NB4 (cell line): Measurements from ENCODE around the gene TIAM2.

ENCODE experiments used
- DNase-seq: peaks from one replicate; pipeline ENCODE4 v3.0.0; 2010; ENCODE audit warnings: low read depth
- H3K4me3 ChIP-seq: one replicate; pipeline ENCODE4 v1.5.1; 2011; ENCODE audit warnings: mild to moderate bottlenecking, low read depth, low read length, moderate library complexity
- CTCF ChIP-seq: IDR thresholded peaks from one replicate; pipeline ENCODE4 v1.5.1; 2012; ENCODE audit warnings: low read depth, low read length
- MAX ChIP-seq: IDR thresholded peaks from 2 replicates; pipeline ENCODE4 v1.6.1; 2011; ENCODE audit warnings: low read depth, low read length
- MYC ChIP-seq: IDR thresholded peaks from 2 replicates; pipeline ENCODE4 v1.6.1; 2011; ENCODE audit warnings: low read depth, low read length
- POLR2A ChIP-seq: IDR thresholded peaks from 2 replicates; pipeline ENCODE4 v1.6.1; 2011; ENCODE audit warnings: mild to moderate bottlenecking; ENCODE audit not compliant: insufficient read length; ENCODE audit errors: extremely low read depth

TIAM2 gene

GRCh38 chr6:155123520-155123919, 128.4 kb downstream of the TIAM2 start:
- no peak overlapping the region for H3K4me3 ChIP-seq
- TF ChIP-seq MYC (no peak), CTCF (no peak), POLR2A (no peak), MAX (no peak)
- no peak for DNase-seq

GRCh38 chr6:155125906-155126305, 130.8 kb downstream of the TIAM2 start:
- H3K4me3 ChIP-seq, result no peak overlapping the region
- no peak for DNase-seq
- TF ChIP-seq POLR2A (no peak), CTCF (no peak), MAX (no peak), MYC (no peak)

- TF ChIP-seq POLR2A (no peak), CTCF (no peak), MYC (no peak), MAX (no peak)
- peak; percentile 46 for DNase-seq
- no peak overlapping the region for H3K4me3 ChIP-seq
These were observed 131.8 kb downstream of the TIAM2 start for GRCh38 chr6:155126727-155127439.

GRCh38 chr6:155128977-155129376, 133.9 kb downstream of the TIAM2 start:
- no peak for DNase-seq
- H3K4me3 ChIP-seq, result no peak overlapping the region
- TF ChIP-seq MYC (no peak), CTCF (no peak)

GRCh38 chr6:155129744-155130143, 134.6 kb downstream of the TIAM2 start:
- DNase-seq, result no peak
- TF ChIP-seq MYC (no peak), CTCF (no peak), MAX (no peak), POLR2A (no peak)

More at GRCh38 chr6:155129744-155130143, 134.6 kb downstream of the TIAM2 start:
- H3K4me3 ChIP-seq, result no peak overlapping the region
